ENCODE data around the gene PTPRD. TPM values are rescaled to one million over a fixed set of nuclear protein-coding genes. Genes with fewer than 3 reads are reported as not detected.

PTPRD gene
- total RNA-seq, 1 donor from 2014 or later, result 136 TPM

DNA sequence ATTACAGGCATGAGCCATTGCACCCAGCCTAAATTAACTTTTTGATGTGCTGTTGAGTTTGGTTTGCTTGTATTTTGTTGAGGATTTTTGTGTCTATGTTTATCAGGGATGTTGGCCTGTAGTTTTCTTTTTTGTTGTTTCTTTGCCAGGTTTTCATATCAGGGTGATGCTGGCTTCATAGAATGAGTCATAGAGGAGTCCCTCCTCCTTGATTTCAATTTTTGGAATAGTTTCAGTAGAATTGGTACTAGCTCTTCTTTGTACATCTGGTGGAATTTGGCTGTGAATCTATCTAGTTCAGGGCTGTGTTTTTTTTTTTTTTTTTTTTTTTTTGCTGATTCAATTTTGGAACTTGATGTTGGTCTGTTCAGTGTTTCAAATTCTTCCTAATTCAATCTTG, 1648.9 kb downstream of the PTPRD start:
- Histone ChIP-seq H3K79me2 (ENCODE audit: low read depth) (no peaks in the 10 kb centered on the region), H3K4me3 (no peak overlapping the region), H3F3A (ENCODE audit: low read depth) (no peaks in the 10 kb centered on the region), H3K4me2 (no peak overlapping the region), H3K27ac (no peak overlapping the region), H4K20me1 (ENCODE audit: low read depth) (no peaks in the 10 kb centered on the region), H3K4me1 (no peaks in the 10 kb centered on the region), H3K27me3 (no peaks in the 10 kb centered on the region), H3K9ac (no peak overlapping the region), H3K9me3 (ENCODE audit: low read depth) (no peaks in the 10 kb centered on the region), H2AFZ (replicated peaks) (no peak overlapping the region), H3K36me3 (no peaks in the 10 kb centered on the region)
- Mint-ChIP-seq H3K27ac (no peak overlapping the region), H3K4me1 (no peaks in the 10 kb centered on the region), H3K27me3 (ENCODE audit: insufficient read depth, low read depth) (no peaks in the 10 kb centered on the region), H3K4me3 (no peak overlapping the region), H3K9me3 (no peaks in the 10 kb centered on the region), H3K36me3 (no peaks in the 10 kb centered on the region)
- DNase-seq (ENCODE audit: low spot score), result no peak
- TF ChIP-seq EZH2phosphoT487 (IDR thresholded peaks at IDR 0.05), result no peak
- TF ChIP-seq, protein P1, sequence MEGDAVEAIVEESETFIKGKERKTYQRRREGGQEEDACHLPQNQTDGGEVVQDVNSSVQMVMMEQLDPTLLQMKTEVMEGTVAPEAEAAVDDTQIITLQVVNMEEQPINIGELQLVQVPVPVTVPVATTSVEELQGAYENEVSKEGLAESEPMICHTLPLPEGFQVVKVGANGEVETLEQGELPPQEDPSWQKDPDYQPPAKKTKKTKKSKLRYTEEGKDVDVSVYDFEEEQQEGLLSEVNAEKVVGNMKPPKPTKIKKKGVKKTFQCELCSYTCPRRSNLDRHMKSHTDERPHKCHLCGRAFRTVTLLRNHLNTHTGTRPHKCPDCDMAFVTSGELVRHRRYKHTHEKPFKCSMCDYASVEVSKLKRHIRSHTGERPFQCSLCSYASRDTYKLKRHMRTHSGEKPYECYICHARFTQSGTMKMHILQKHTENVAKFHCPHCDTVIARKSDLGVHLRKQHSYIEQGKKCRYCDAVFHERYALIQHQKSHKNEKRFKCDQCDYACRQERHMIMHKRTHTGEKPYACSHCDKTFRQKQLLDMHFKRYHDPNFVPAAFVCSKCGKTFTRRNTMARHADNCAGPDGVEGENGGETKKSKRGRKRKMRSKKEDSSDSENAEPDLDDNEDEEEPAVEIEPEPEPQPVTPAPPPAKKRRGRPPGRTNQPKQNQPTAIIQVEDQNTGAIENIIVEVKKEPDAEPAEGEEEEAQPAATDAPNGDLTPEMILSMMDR (IDR thresholded peaks at IDR 0.05), result no peak
- TF ChIP-seq EZH2 (IDR thresholded peaks at IDR 0.05), result no peak

DNA sequence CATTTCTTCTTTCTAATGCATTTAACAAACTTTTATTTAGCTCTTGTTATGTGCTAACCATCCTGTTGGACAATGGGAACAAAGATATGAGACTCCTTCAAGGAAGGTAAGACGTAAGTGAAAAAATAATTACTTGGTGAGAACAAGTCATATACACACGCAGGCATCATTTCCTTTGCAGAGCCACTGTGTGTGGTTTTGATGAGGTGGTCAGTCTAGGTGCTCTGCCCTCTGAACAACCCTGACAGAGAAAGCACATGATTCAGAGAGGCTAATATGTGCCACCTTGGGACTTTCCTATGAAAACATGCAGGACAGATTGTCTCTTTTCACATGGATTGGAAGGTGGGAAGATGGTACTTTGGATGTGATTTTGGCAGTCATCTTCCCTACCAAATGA, 1650.7 kb downstream of the PTPRD start:
- H3K36me3 Mint-ChIP-seq, result no peaks in the 10 kb centered on the region
- no peaks in the 10 kb centered on the region for H3K27me3 Mint-ChIP-seq (ENCODE audit: insufficient read depth, low read depth)
- H2AFZ ChIP-seq (replicated peaks), result no peak overlapping the region
- H3K4me1 ChIP-seq, result peaks cover 3% of the 10 kb centered on the region
- H3K4me1 Mint-ChIP-seq, result peaks cover under 1% of the 10 kb centered on the region
- H3K4me3 Mint-ChIP-seq, result no peak overlapping the region
- H3K27ac Mint-ChIP-seq, result no peak overlapping the region
- no peaks in the 10 kb centered on the region for H3F3A ChIP-seq (ENCODE audit: low read depth)
- H3K9me3 Mint-ChIP-seq, result no peaks in the 10 kb centered on the region
- TF ChIP-seq, protein P1 (IDR thresholded peaks at IDR 0.05), result no peak
- TF ChIP-seq EZH2 (IDR thresholded peaks at IDR 0.05) (no peak), EZH2phosphoT487 (IDR thresholded peaks at IDR 0.05) (no peak)
- H3K27me3 ChIP-seq, result no peaks in the 10 kb centered on the region
- H3K4me3 ChIP-seq, result no peak overlapping the region
- H4K20me1 ChIP-seq (ENCODE audit: low read depth), result no peaks in the 10 kb centered on the region
- H3K9me3 ChIP-seq (ENCODE audit: low read depth), result no peaks in the 10 kb centered on the region
- H3K27ac ChIP-seq, result no peak overlapping the region
- H3K36me3 ChIP-seq, result no peaks in the 10 kb centered on the region
- H3K9ac ChIP-seq, result no peak overlapping the region
- DNase-seq (ENCODE audit: low spot score), result no peak
- no peaks in the 10 kb centered on the region for H3K79me2 ChIP-seq (ENCODE audit: low read depth)
- no peak overlapping the region for H3K4me2 ChIP-seq

DNA sequence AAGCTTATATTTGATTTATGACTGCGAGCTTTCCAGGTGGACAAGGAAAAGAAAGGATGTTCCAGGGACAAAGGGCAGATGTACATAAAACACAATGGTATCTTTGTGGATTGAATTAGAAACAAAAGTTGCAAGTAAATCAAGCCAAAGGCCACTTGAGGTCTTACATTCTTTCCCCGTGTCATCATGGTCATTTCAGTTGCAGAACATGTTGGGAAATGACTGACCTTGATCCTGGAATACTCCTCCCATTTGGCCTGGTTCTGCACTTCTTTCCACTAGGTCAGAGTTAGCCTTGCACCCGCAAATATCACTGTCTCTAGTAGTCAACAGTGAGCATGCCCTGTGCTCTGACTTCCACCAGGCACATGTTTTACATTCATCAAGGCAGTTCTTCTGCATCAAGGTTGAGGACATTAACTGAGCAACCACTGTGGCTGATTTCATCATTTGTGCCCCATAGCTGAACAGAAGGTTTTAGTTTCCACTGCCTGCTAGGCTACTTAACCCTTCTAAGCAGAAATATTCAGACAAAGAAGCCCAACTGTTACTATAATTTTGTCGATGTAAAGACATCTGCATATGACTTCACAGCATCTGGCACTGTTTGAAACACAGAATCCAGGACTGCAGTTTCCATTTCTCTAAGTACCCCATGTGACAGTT, 1651.5 kb downstream of the PTPRD start:
- Mint-ChIP-seq H3K9me3 (no peaks in the 10 kb centered on the region), H3K36me3 (no peaks in the 10 kb centered on the region), H3K4me3 (no peak overlapping the region), H3K27ac (no peak overlapping the region), H3K27me3 (ENCODE audit: insufficient read depth, low read depth) (no peaks in the 10 kb centered on the region), H3K4me1 (peaks cover 8% of the 10 kb centered on the region)
- Histone ChIP-seq H3K36me3 (no peaks in the 10 kb centered on the region), H3K4me3 (no peak overlapping the region), H3F3A (ENCODE audit: low read depth) (no peaks in the 10 kb centered on the region), H2AFZ (replicated peaks) (no peak overlapping the region), H4K20me1 (ENCODE audit: low read depth) (no peaks in the 10 kb centered on the region), H3K9me3 (ENCODE audit: low read depth) (no peaks in the 10 kb centered on the region), H3K27ac (no peak overlapping the region), H3K27me3 (no peaks in the 10 kb centered on the region), H3K79me2 (ENCODE audit: low read depth) (no peaks in the 10 kb centered on the region), H3K9ac (no peak overlapping the region), H3K4me2 (no peak overlapping the region), H3K4me1 (peaks cover 10% of the 10 kb centered on the region)
- DNase-seq (ENCODE audit: low spot score), result no peak
- TF ChIP-seq EZH2phosphoT487 (IDR thresholded peaks at IDR 0.05) (no peak), EZH2 (IDR thresholded peaks at IDR 0.05) (no peak)
- TF ChIP-seq, protein P1 (IDR thresholded peaks at IDR 0.05), result no peak

All from neural progenitor cell (in vitro differentiated cells).